Transverse colon (tissue), 4 donors: ENCODE results near the gene RNU6-1. TPM values are rescaled to one million over a fixed set of nuclear protein-coding genes. Genes with fewer than 3 reads are reported as not detected.
A peak's percentile ranks its signal among the peaks of the same experiment; 100 is the strongest.

Experiments
- DNase-seq: peaks from one replicate; pipeline ENCODE4 v3.0.0-alpha.2; 2019
- H3K27ac ChIP-seq, 4 donors: fragments of 200-600 bp; sonication (generic); 2 replicates each; pipeline ENCODE4 v1.5.1; 2016 to 2018; ENCODE audit warnings: inconsistent platforms in 4 of 4
- H3K27me3 ChIP-seq: fragments of 200-600 bp; sonication (generic); 2 replicates; pipeline ENCODE4 v1.5.1; 2017; ENCODE audit warnings: inconsistent platforms
- H3K36me3 ChIP-seq, 4 donors: fragments of 200-600 bp; sonication (generic); 2 replicates each; pipeline ENCODE4 v1.5.1; 2017 to 2019; ENCODE audit warnings: inconsistent platforms in 4 of 4
- H3K4me1 ChIP-seq, 4 donors: fragments of 200-600 bp; sonication (generic); 2 replicates each; pipeline ENCODE4 v1.5.1; 2017 to 2020; ENCODE audit warnings: inconsistent platforms in 4 of 4
- H3K4me3 ChIP-seq, 4 donors: fragments of 200-600 bp; sonication (generic); 1 replicate in 1 of 4; 2 replicates in 3 of 4; pipeline versions ENCODE4 v1.5.1 to v1.6.1; 2017 to 2019; ENCODE audit warnings: inconsistent platforms in 4 of 4
- H3K9me3 ChIP-seq, 2 donors: fragments of 200-600 bp; sonication (generic); 2 replicates each; pipeline ENCODE4 v1.5.1; 2017 to 2019; ENCODE audit warnings: inconsistent platforms in 2 of 2
- CTCF ChIP-seq, 5 experiments: fragments of 200-600 bp in 3 of 5; fragments of 450-650 bp in 2 of 5; sonication (generic) in 3 of 5; IDR thresholded peaks; 1 replicate in 2 of 5; 2 replicates in 3 of 5; pipeline ENCODE4 v1.5.1; 2016 to 2017; ENCODE audit warnings: antibody characterized with exemption in 5 of 5, inconsistent platforms in 3 of 5, mild to moderate bottlenecking in 2 of 5, moderate library complexity in 1 of 5
- EP300 ChIP-seq: sonication (generic); formaldehyde crosslinking; IDR thresholded peaks from one replicate; pipeline ENCODE4 v1.6.1; 2017; ENCODE audit warnings: antibody characterized with exemption, low read depth
- POLR2A ChIP-seq: fragments of 450-650 bp; IDR thresholded peaks from one replicate; pipeline ENCODE4 v1.6.1; 2016; ENCODE audit warnings: antibody characterized with exemption, mild to moderate bottlenecking, moderate library complexity
- POLR2AphosphoS5 ChIP-seq, 3 donors: sonication (generic); formaldehyde crosslinking; IDR thresholded peaks; one replicate each; pipeline ENCODE4 v1.6.1; 2016; ENCODE audit warnings: antibody characterized with exemption in 3 of 3
- WGBS, 2 donors: methylation state at CpG; one replicate each; pipeline ENCODE4 v1.1.5; 2018; ENCODE audit warnings: low coverage in 1 of 2; 5-methylcytosine and 5-hydroxymethylcytosine counted together
- in situ Hi-C, 4 donors: fragments of 200-750 bp; cut with MboI; loops; one replicate each; pipeline versions ENCODE4 v1.15.0 to v1.15.1; 2017; ENCODE audit warnings: low sequenced_read_pairs in 3 of 4, low pct_ligation_motif_present in 1 of 4, low pct_unique_long_range_greater_than_20kb in 1 of 4
- intact Hi-C: fragments of 100-400 bp; cut with DNase I; formaldehyde crosslinking; loops from one replicate; pipeline ENCODE4 v1.15.1; 2023; ENCODE audit warnings: low total_unique reads
- total RNA-seq, 4 donors: library from RNA; depleted of rRNA; stranded (reverse); fragments of >200 nt; gene quantifications; one replicate each; pipeline ENCODE4 v1.1.0, GENCODE V29; 2016

RNU6-1 gene
- total RNA-seq, 4 donors from 2014 or later = not detected

- in situ Hi-C loops = loop anchor here in 1 of 4 donors (25.0 kb wide), 1 partner anchor 361 kb away; no protein-coding TSS in a partner anchor
- Histone ChIP-seq H3K4me3 (peak overlapping the region in 2 of 4 donors; percentile 28 to 44), H3K27ac (no peak overlapping the region), H3K9me3 (no peaks in the 10 kb centered on the region), H3K4me1 (peaks cover 9 to 77% (median 48%) of the 10 kb centered on the region in 4 donors), H3K27me3 (peaks cover 99% of the 10 kb centered on the region), H3K36me3 (no peaks in the 10 kb centered on the region)
- TF ChIP-seq EP300 = no peak
- TF ChIP-seq POLR2A = no peak
- TF ChIP-seq CTCF (IDR thresholded peaks at IDR 0.05) = no peak
- TF ChIP-seq POLR2AphosphoS5 (IDR thresholded peaks at IDR 0.05) = no peak
- intact Hi-C loops = no loop called here
- DNase-seq = no peak
- 4 to 6% methylated on average over 9 to 75 of the region's 94 CpGs for WGBS, 2 donors
Measured at GRCh38 chr15:67823314-67824196, 16.3 kb downstream of the RNU6-1 start.

- Histone ChIP-seq H3K36me3 (no peaks in the 10 kb centered on the region), H3K4me1 (peaks cover 3 to 68% (median 39%) of the 10 kb centered on the region in 4 donors), H3K9me3 (no peaks in the 10 kb centered on the region), H3K27ac (no peak overlapping the region), H3K27me3 (peaks cover 99% of the 10 kb centered on the region), H3K4me3 (peak overlapping the region in 2 of 4 donors; percentile 28 to 44)
- TF ChIP-seq POLR2AphosphoS5 (IDR thresholded peaks at IDR 0.05) = no peak
- TF ChIP-seq POLR2A = no peak
- TF ChIP-seq EP300 = no peak
- no peak for TF ChIP-seq CTCF (IDR thresholded peaks at IDR 0.05)
- DNase-seq = no peak
- intact Hi-C loops = no loop called here
- in situ Hi-C loops = loop anchor here in 1 of 4 donors (25.0 kb wide), 1 partner anchor 360 kb away; no protein-coding TSS in a partner anchor
- 6% methylated on average over 25 of the region's 46 CpGs; no CpG with 5 or more reads in 1 of the 2 donors for WGBS, 2 donors
Measured at GRCh38 chr15:67822537-67823313, 17.1 kb downstream of the RNU6-1 start.

GRCh38 chr15:67821784-67822440 lies 17.9 kb downstream of the RNU6-1 start:
- no peak for DNase-seq
- in situ Hi-C loops = loop anchor here in 1 of 4 donors (25.0 kb wide), 1 partner anchor 360 kb away; no protein-coding TSS in a partner anchor
- no peak for TF ChIP-seq CTCF (IDR thresholded peaks at IDR 0.05)
- no peak for TF ChIP-seq EP300
- no peak for TF ChIP-seq POLR2AphosphoS5 (IDR thresholded peaks at IDR 0.05)
- no peak for TF ChIP-seq POLR2A
- WGBS, 2 donors = 3 to 11% methylated on average over 9 to 43 of the region's 43 CpGs
- Histone ChIP-seq H3K27ac (no peak overlapping the region), H3K4me1 (peaks cover 0 to 60% (median 32%) of the 10 kb centered on the region in 4 donors), H3K4me3 (no peak overlapping the region), H3K9me3 (no peaks in the 10 kb centered on the region), H3K36me3 (no peaks in the 10 kb centered on the region), H3K27me3 (peaks cover 99% of the 10 kb centered on the region)
- intact Hi-C loops = no loop called here
